GM12873 (cell line): Measurements from ENCODE around the gene FRMPD4.

Experiments
- CTCF ChIP-seq: IDR thresholded peaks from 2 replicates; pipeline ENCODE4 v1.5.1; 2012; ENCODE audit warnings: low read depth, mild to moderate bottlenecking, moderate library complexity, low read length, control low read depth; ENCODE audit not compliant: insufficient read depth; ENCODE audit errors: missing control alignments

FRMPD4 gene

DNA sequence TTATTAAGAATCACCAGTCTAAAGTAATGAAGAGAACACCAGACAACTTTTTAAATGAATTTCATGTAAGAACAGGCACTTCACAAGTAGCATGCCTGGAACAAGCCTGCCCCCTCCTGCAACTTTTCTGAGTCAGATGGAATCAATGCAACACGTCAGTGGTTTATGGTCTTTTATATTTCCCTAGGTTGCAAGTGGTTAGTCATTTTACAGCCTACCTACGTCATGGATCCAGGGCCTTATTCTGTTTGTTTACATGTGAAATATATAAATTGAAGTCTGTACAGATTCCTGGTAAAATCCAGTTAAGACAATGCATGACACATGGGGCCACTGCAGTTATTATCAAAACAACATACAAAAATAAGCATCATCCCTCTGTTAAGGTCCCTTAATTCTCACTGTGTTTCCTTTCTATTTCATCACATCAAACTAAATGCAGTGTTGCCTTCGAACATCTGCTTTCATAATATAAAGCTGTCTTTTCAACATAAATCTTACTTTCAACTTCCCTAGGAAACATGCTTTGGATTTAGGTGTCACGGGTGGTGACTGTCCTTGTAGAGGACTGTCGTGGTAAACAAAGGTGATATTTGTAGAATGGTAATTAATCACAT, 309.3 kb downstream of the FRMPD4 start:
- no peak for TF ChIP-seq CTCF

GRCh38 chrX:12452268-12452667, 314.0 kb downstream of the FRMPD4 start:
- no peak for TF ChIP-seq CTCF

- no peak for TF ChIP-seq CTCF
These were observed 322.7 kb downstream of the FRMPD4 start for GRCh38 chrX:12460929-12461328.

- TF ChIP-seq CTCF: no peak
These were observed 324.8 kb downstream of the FRMPD4 start for GRCh38 chrX:12463052-12463451.

- TF ChIP-seq CTCF: no peak
These were observed 325.6 kb downstream of the FRMPD4 start for GRCh38 chrX:12463873-12464272.

DNA sequence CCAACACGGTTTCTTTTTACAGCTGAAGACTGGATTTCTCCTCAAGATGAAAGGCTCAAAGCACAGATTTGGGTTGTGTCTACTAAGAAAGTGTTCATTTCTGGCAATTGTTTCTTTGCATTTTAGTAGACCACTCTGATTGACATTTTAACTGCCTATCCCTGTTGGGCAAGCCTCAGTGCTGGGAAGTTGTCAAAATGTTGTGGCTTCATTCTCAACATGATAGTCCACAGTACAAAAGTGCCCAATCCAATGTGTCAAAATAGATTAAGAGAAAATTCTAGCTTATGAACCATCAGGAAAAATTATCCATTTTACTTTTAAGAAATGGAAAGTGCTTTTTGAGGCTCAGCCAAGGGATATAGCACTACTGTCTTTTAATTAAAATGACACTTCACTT, 329.0 kb downstream of the FRMPD4 start:
- TF ChIP-seq CTCF: no peak

- no peak for TF ChIP-seq CTCF
These were observed 331.0 kb downstream of the FRMPD4 start for GRCh38 chrX:12469296-12469695.
